Measurements from ENCODE around the gene TIMM23.

DNA sequence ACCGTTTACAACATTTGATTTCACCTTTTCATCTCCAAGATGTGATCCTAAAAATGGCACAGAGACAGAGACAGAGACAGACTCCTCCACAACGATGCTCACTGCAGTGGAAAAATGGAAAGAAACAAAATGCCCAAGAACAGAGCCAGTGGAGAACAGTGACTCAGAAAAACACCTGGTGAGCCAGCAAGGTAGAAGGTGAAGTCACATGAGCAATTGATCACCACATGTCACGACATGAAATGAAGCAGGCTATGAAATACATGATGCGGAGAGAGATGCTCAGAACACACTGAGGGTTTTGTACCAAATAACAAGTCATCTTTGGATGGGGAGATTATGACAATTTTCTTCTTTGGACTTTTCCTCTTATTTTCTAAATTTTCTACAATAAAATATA is 70.2 kb downstream of the TIMM23 start:
- TF ChIP-seq, protein P1, sequence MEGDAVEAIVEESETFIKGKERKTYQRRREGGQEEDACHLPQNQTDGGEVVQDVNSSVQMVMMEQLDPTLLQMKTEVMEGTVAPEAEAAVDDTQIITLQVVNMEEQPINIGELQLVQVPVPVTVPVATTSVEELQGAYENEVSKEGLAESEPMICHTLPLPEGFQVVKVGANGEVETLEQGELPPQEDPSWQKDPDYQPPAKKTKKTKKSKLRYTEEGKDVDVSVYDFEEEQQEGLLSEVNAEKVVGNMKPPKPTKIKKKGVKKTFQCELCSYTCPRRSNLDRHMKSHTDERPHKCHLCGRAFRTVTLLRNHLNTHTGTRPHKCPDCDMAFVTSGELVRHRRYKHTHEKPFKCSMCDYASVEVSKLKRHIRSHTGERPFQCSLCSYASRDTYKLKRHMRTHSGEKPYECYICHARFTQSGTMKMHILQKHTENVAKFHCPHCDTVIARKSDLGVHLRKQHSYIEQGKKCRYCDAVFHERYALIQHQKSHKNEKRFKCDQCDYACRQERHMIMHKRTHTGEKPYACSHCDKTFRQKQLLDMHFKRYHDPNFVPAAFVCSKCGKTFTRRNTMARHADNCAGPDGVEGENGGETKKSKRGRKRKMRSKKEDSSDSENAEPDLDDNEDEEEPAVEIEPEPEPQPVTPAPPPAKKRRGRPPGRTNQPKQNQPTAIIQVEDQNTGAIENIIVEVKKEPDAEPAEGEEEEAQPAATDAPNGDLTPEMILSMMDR (IDR thresholded peaks at IDR 0.05 in 2 of 3, conservative IDR thresholded peaks at IDR 0.05 in 1 of 3; ENCODE audit: borderline replicate concordance in 1 of 3, insufficient read depth in 1 of 3, low read depth in 2 of 3, low read length in 2 of 3), result no peak
- TF ChIP-seq ZNF274 (IDR thresholded peaks at IDR 0.05; ENCODE audit: low read depth, low read length), result no peak
- no peak for TF ChIP-seq POLR2A (IDR thresholded peaks at IDR 0.05; ENCODE audit: borderline replicate concordance, extremely low read depth, insufficient read depth, insufficient read length)
- TF ChIP-seq, protein P2, sequence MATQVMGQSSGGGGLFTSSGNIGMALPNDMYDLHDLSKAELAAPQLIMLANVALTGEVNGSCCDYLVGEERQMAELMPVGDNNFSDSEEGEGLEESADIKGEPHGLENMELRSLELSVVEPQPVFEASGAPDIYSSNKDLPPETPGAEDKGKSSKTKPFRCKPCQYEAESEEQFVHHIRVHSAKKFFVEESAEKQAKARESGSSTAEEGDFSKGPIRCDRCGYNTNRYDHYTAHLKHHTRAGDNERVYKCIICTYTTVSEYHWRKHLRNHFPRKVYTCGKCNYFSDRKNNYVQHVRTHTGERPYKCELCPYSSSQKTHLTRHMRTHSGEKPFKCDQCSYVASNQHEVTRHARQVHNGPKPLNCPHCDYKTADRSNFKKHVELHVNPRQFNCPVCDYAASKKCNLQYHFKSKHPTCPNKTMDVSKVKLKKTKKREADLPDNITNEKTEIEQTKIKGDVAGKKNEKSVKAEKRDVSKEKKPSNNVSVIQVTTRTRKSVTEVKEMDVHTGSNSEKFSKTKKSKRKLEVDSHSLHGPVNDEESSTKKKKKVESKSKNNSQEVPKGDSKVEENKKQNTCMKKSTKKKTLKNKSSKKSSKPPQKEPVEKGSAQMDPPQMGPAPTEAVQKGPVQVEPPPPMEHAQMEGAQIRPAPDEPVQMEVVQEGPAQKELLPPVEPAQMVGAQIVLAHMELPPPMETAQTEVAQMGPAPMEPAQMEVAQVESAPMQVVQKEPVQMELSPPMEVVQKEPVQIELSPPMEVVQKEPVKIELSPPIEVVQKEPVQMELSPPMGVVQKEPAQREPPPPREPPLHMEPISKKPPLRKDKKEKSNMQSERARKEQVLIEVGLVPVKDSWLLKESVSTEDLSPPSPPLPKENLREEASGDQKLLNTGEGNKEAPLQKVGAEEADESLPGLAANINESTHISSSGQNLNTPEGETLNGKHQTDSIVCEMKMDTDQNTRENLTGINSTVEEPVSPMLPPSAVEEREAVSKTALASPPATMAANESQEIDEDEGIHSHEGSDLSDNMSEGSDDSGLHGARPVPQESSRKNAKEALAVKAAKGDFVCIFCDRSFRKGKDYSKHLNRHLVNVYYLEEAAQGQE (IDR thresholded peaks at IDR 0.05; ENCODE audit: low read depth), result no peak
- TF ChIP-seq EZH2 (IDR thresholded peaks at IDR 0.05), result no peak
- TF ChIP-seq FOSL1 (IDR thresholded peaks at IDR 0.05; ENCODE audit: low read depth), result no peak
